CD4-positive, alpha-beta T cell (primary cell): ENCODE measurements around the gene TMEM132D. TPM values are rescaled to one million over a fixed set of nuclear protein-coding genes. Genes with fewer than 3 reads are reported as not detected.

Experiments used
- ATAC-seq: fragments of 200-7000 bp; cut with Tn5 transposase; one replicate; pipeline ENCODE4 v1.10.0; 2022; ENCODE audit warnings: mild to moderate bottlenecking; ENCODE audit not compliant: poor library complexity
- CTCF ChIA-PET: fragments of 350-600 bp; sonication (Branson Sonifier 250); formaldehyde crosslinking; loops from one replicate; lab custom pipeline; 2021; ENCODE audit warnings: antibody characterized with exemption, inconsistent platforms; lab: Charles Lee
- POLR2A ChIA-PET: fragments of 350-600 bp; sonication (Branson Sonifier 250); formaldehyde crosslinking; loops from one replicate; lab custom pipeline; 2021; ENCODE audit warnings: antibody characterized with exemption, inconsistent platforms; lab: Charles Lee
- DNase-seq, 14 experiments: peaks; one replicate each; pipeline ENCODE4 v3.0.0-alpha.2; 2013 to 2020; ENCODE audit warnings: mixed read lengths in 2 of 14
- H3K27ac ChIP-seq, 2 donors: one replicate each; pipeline versions ENCODE4 v1.5.1 to v1.7.0; 2013; ENCODE audit warnings: low read length in 2 of 2, low read depth in 1 of 2, mild to moderate bottlenecking in 1 of 2
- H3K27me3 ChIP-seq, 2 experiments: 1 replicate in 1 of 2; 2 replicates in 1 of 2; pipeline versions ENCODE4 v1.6.1 to v1.7.0; 2013; ENCODE audit warnings: low read length in 2 of 2, control low read depth in 1 of 2, mild to moderate bottlenecking in 1 of 2, moderate library complexity in 1 of 2; ENCODE audit not compliant: insufficient read depth in 2 of 2, control insufficient read depth in 1 of 2
- H3K36me3 ChIP-seq: one replicate; pipeline ENCODE4 v1.6.1; 2013; ENCODE audit warnings: low read length, control low read depth; ENCODE audit not compliant: insufficient read depth
- H3K4me1 ChIP-seq: one replicate; pipeline ENCODE4 v1.6.1; 2013; ENCODE audit warnings: low read length, control low read depth; ENCODE audit not compliant: insufficient read depth
- H3K4me3 ChIP-seq: one replicate; pipeline ENCODE4 v1.5.1; 2013; ENCODE audit warnings: mild to moderate bottlenecking, low read length, moderate library complexity
- H3K9me3 ChIP-seq, 2 experiments: 1 replicate in 1 of 2; 2 replicates in 1 of 2; pipeline versions ENCODE4 v1.6.1 to v1.7.0; 2013; ENCODE audit warnings: low read length in 2 of 2, mild to moderate bottlenecking in 2 of 2, control low read depth in 1 of 2, moderate library complexity in 1 of 2; ENCODE audit not compliant: control insufficient read depth in 1 of 2, insufficient read depth in 1 of 2
- H3K27ac Mint-ChIP-seq: one replicate; pipeline ENCODE4 v1.8.0; 2020; ENCODE audit warnings: mixed read lengths
- H3K27me3 Mint-ChIP-seq: one replicate; pipeline ENCODE4 v1.8.0; 2021; ENCODE audit warnings: mixed read lengths
- H3K36me3 Mint-ChIP-seq: one replicate; pipeline ENCODE4 v1.8.0; 2021; ENCODE audit warnings: low read depth, mixed read lengths
- H3K4me1 Mint-ChIP-seq: one replicate; pipeline ENCODE4 v1.8.0; 2021; ENCODE audit warnings: low read depth, mixed read lengths
- H3K4me3 Mint-ChIP-seq: one replicate; pipeline ENCODE4 v1.8.0; 2020; ENCODE audit warnings: mild to moderate bottlenecking, mixed read lengths
- H3K9me3 Mint-ChIP-seq: one replicate; pipeline ENCODE4 v1.8.0; 2020; ENCODE audit warnings: mixed read lengths
- intact Hi-C, 2 experiments: fragments of 100-400 bp; cut with DNase I in 1 of 2; cut with micrococcal nuclease in 1 of 2; formaldehyde crosslinking; loops; one replicate each; pipeline versions ENCODE4 v1.15.1 to v1.9.0; 2023 to 2025; cut with DNase I, micrococcal nuclease
- total RNA-seq, 174 experiments: library from RNA in 2 of 174; stranded (reverse) in 2 of 174; gene quantifications; one replicate each; pipeline ENCODE4 v1.2.3 and lab custom pipeline; 2021 to 2026
- TF ChIP-seq, protein P1 (sequence below): fragments of 200-600 bp; IDR thresholded peaks from one replicate; pipeline ENCODE4 v1.8.0; 2022; ENCODE audit warnings: antibody characterized with exemption, mild to moderate bottlenecking

TMEM132D gene
- total RNA-seq, 2 experiments from 2014 or later, result not detected

DNA sequence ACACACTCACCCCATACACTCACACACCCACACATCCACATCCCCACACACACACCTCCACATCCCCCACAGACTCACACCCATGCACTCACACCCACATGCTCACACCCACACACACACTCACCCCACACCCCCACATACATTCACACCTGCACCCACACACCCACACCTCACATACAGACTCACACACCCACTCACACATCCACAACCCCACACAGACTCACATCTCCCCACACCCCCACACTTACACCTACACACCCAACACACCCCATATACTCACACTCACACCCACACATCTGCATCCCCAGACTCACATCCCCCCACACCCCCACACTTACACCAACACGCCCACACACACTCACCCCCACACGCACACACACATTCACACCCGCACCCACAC lies 878.8 kb downstream of the TMEM132D start:
- no peak overlapping the region for H3K4me3 ChIP-seq
- TF ChIP-seq, protein P1, sequence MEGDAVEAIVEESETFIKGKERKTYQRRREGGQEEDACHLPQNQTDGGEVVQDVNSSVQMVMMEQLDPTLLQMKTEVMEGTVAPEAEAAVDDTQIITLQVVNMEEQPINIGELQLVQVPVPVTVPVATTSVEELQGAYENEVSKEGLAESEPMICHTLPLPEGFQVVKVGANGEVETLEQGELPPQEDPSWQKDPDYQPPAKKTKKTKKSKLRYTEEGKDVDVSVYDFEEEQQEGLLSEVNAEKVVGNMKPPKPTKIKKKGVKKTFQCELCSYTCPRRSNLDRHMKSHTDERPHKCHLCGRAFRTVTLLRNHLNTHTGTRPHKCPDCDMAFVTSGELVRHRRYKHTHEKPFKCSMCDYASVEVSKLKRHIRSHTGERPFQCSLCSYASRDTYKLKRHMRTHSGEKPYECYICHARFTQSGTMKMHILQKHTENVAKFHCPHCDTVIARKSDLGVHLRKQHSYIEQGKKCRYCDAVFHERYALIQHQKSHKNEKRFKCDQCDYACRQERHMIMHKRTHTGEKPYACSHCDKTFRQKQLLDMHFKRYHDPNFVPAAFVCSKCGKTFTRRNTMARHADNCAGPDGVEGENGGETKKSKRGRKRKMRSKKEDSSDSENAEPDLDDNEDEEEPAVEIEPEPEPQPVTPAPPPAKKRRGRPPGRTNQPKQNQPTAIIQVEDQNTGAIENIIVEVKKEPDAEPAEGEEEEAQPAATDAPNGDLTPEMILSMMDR, result no peak
- Mint-ChIP-seq H3K4me3 (no peak overlapping the region), H3K9me3 (peaks cover 12% of the 10 kb centered on the region), H3K4me1 (no peaks in the 10 kb centered on the region), H3K27ac (no peak overlapping the region), H3K36me3 (no peaks in the 10 kb centered on the region), H3K27me3 (no peaks in the 10 kb centered on the region)
- CTCF ChIA-PET, result no interaction called here
- H3K36me3 ChIP-seq, result no peaks in the 10 kb centered on the region
- DNase-seq (no peak), ATAC-seq (no peak)
- H3K27me3 ChIP-seq, result peaks cover 0 to 2% of the 10 kb centered on the region in 2 experiments
- H3K27ac ChIP-seq, result no peak overlapping the region
- H3K9me3 ChIP-seq, result peaks cover 4 to 20% of the 10 kb centered on the region in 2 experiments
- no peaks in the 10 kb centered on the region for H3K4me1 ChIP-seq
- POLR2A ChIA-PET, result no interaction called here
- intact Hi-C loops, result no loop called here
